ENCODE results near the gene CADM3. TPM values are rescaled to one million over a fixed set of nuclear protein-coding genes. Genes with fewer than 3 reads are reported as not detected.

Gene CADM3
- total and polyA plus RNA-seq, 12 donors: 0.81 to 4.3 (median 2.2) TPM

DNA sequence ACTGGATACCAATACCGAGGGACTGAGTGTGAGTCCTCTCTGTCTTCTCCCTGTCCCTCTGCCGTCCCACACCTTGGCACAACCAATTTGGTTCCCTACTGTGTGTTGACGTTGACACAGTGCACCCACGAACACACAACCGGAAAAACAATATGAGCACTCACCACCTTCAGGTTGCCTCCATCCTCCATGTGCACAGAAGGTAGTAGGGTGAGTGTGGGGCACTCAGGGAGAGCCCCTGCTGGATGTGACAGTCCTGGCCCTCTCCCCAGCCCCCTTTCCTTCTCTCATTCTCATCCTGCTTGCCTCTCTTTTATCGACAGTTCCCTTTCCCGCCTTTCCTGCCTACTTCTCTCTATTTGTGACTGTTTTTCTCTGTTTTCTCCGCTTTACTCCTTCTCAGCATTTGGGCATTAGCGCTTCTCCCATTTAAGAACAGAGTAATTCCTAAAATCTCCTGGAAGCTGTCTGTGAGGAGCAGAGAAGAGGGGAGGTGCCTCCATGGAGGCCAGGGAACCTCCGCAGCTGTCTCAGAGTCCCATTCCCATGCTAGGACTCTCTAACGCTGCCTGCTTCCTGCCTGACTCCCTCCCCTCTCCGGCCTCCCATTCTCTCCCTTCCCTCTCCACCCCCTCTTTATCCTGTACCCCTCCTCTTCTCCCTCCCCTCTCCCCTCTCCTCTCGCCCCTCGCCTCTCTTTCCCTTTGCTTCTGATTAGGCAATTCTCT lies 16.4 kb downstream of the CADM3 start:
- Histone ChIP-seq H3K27ac (no peak overlapping the region), H3K27me3 (peaks cover 0 to 93% (median 36%) of the 10 kb centered on the region in 7 donors), H3K36me3 (no peaks in the 10 kb centered on the region), H3K4me3 (peak overlapping the region in 9 of 10 donors; percentile 5 to 40 (median 31)), H3K9me3 (no peaks in the 10 kb centered on the region), H3K4me1 (peaks cover 0 to 11% (median 0%) of the 10 kb centered on the region in 9 donors)
- TF ChIP-seq, protein P1, sequence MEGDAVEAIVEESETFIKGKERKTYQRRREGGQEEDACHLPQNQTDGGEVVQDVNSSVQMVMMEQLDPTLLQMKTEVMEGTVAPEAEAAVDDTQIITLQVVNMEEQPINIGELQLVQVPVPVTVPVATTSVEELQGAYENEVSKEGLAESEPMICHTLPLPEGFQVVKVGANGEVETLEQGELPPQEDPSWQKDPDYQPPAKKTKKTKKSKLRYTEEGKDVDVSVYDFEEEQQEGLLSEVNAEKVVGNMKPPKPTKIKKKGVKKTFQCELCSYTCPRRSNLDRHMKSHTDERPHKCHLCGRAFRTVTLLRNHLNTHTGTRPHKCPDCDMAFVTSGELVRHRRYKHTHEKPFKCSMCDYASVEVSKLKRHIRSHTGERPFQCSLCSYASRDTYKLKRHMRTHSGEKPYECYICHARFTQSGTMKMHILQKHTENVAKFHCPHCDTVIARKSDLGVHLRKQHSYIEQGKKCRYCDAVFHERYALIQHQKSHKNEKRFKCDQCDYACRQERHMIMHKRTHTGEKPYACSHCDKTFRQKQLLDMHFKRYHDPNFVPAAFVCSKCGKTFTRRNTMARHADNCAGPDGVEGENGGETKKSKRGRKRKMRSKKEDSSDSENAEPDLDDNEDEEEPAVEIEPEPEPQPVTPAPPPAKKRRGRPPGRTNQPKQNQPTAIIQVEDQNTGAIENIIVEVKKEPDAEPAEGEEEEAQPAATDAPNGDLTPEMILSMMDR (IDR thresholded peaks at IDR 0.05): no peak
- intact Hi-C loops (cut with DNase I): no loop called here
- ATAC-seq: peak in 6 of 8 donors; percentile 35 to 76 (median 56)
- 11 to 23% methylated on average over 14 of the region's 14 CpGs for WGBS, 2 donors
- DNase-seq: no peak

DNA sequence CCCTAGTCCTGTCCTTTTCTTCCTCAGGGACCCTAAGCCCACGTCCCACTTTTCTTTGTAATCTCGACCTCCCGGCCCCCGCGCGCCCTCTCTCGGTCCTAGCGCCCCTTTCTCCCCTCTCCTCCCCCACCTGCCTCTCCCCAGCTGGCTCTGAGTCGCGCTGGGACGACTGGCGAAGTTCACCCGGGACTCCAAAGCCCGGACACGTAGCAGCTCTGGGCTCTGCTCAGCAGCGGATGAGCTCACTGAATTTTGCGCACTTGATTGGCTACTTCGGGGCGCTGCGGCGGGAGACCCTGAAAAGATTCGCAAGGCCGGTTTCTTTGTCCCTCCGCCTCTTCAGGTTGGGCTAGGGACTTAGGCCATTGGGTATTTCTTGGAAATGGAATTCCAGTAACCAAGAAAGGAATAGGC lies 17.0 kb downstream of the CADM3 start:
- no peaks in the 10 kb centered on the region for H3K36me3 ChIP-seq
- no peak overlapping the region for H3K27ac ChIP-seq
- intact Hi-C loops (cut with DNase I): no loop called here
- H3K4me3 ChIP-seq: peak overlapping the region in 9 of 10 donors; percentile 5 to 40 (median 31)
- TF ChIP-seq, protein P1 (IDR thresholded peaks at IDR 0.05): no peak
- peaks cover 0 to 87% (median 36%) of the 10 kb centered on the region in 7 donors for H3K27me3 ChIP-seq
- H3K9me3 ChIP-seq: no peaks in the 10 kb centered on the region
- ATAC-seq (peak in 7 of 8 donors; percentile 89 to 94 (median 93)), DNase-seq (peak; percentile 55)
- H3K4me1 ChIP-seq: peaks cover 0 to 11% (median 0%) of the 10 kb centered on the region in 9 donors
- 1% methylated on average over 24 of the region's 24 CpGs for WGBS, 2 donors

DNA sequence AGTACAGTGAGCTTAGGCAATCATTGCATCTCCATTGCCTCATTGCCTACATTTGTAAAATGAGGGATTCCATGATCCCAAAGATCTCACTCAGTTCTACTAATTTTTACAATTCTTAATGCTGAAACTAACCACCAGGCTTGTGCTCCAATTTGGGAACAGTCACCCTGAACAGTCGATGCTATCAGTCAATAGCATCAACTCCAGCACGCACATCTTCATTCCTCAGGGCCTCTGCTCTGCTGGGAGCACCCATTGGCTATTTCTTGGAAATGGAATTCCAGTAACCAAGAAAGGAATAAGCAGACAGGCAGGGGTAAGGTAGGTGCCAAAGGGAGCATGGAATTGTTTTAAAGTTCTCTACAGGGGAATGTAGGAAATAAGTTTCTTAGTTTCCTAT lies 19.0 kb downstream of the CADM3 start:
- no peak for DNase-seq
- H3K4me1 ChIP-seq: peaks cover 0 to 11% (median 0%) of the 10 kb centered on the region in 9 donors
- WGBS, 2 donors: 60 to 62% methylated on average over 2 of the region's 2 CpGs
- TF ChIP-seq, protein P1 (IDR thresholded peaks at IDR 0.05): no peak
- H3K4me3 ChIP-seq: no peak overlapping the region
- no peaks in the 10 kb centered on the region for H3K9me3 ChIP-seq
- H3K27me3 ChIP-seq: peaks cover 0 to 73% (median 34%) of the 10 kb centered on the region in 7 donors
- H3K36me3 ChIP-seq: no peaks in the 10 kb centered on the region
- no peak overlapping the region for H3K27ac ChIP-seq
- intact Hi-C loops (cut with DNase I): no loop called here
- no peak for ATAC-seq

DNA sequence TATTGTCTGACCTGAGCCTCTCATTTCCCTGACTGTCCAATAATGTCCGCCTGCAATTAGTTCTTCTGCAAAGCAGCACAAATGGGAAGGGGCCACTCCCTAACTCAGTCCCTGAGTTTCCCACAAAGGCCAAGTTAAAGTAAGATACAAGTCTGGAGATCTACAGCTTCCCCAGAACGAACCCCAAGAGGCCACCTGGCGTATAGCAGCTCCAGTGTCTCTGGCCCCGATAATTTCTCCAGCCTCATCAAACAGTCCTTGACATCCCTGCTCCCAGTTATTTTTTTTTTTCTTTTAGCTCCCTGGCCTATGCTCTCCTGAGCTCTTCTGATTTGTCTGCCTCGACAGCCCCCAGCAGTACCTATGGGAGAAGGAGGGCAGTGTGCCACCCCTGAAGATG lies 25.1 kb downstream of the CADM3 start:
- TF ChIP-seq, protein P1 (IDR thresholded peaks at IDR 0.05): no peak
- DNase-seq (no peak), ATAC-seq (no peak)
- H3K36me3 ChIP-seq: no peaks in the 10 kb centered on the region
- no peaks in the 10 kb centered on the region for H3K9me3 ChIP-seq
- H3K27ac ChIP-seq: no peak overlapping the region
- H3K4me1 ChIP-seq: no peaks in the 10 kb centered on the region
- WGBS, 2 donors: 56 to 64% methylated on average over 5 of the region's 5 CpGs
- H3K4me3 ChIP-seq: no peak overlapping the region
- intact Hi-C loops (cut with DNase I): loop anchor here in 8 of 10 donors (5.0 kb wide), 1 partner anchor 34 kb away; no protein-coding TSS in a partner anchor
- peaks cover 0 to 48% (median 13%) of the 10 kb centered on the region in 7 donors for H3K27me3 ChIP-seq

Measured in heart right ventricle (tissue), 16 donors.